Heart left ventricle (tissue), 16 donors: ENCODE measurements around the gene VAMP7. TPM values are rescaled to one million over a fixed set of nuclear protein-coding genes. Genes with fewer than 3 reads are reported as not detected.

ENCODE experiments used
- ATAC-seq, 4 donors: fragments of 200-7000 bp; cut with Tn5 transposase; one replicate each; pipeline ENCODE4 v1.9.1; 2020 to 2022; ENCODE audit warnings: moderate library complexity in 4 of 4, mild to moderate bottlenecking in 3 of 4, moderate number of reproducible peaks in 1 of 4
- DNase-seq, 5 donors: peaks; one replicate each; pipeline ENCODE4 v3.0.0-alpha.2; 2020
- H3K27ac ChIP-seq, 12 donors: fragments of 200-600 bp; sonication (generic) in 4 of 12; one replicate each; pipeline versions ENCODE4 v1.5.0 to v1.8.0; 2016 to 2022; ENCODE audit warnings: mild to moderate bottlenecking in 2 of 12
- H3K27me3 ChIP-seq, 9 donors: fragments of 200-600 bp; sonication (generic) in 2 of 9; one replicate each; pipeline versions ENCODE4 v1.5.1 to v1.8.0; 2016 to 2022; ENCODE audit warnings: mild to moderate bottlenecking in 3 of 9
- H3K36me3 ChIP-seq, 9 donors: fragments of 200-600 bp; sonication (generic) in 2 of 9; one replicate each; pipeline versions ENCODE4 v1.5.0 to v1.8.0; 2018 to 2022; ENCODE audit warnings: mild to moderate bottlenecking in 2 of 9
- H3K4me1 ChIP-seq, 12 donors: fragments of 200-600 bp; sonication (generic) in 4 of 12; one replicate each; pipeline versions ENCODE4 v1.5.0 to v1.8.0; 2016 to 2022; ENCODE audit warnings: mild to moderate bottlenecking in 3 of 12
- H3K4me3 ChIP-seq, 12 donors: fragments of 200-600 bp; sonication (generic) in 4 of 12; one replicate each; pipeline versions ENCODE4 v1.5.0 to v1.8.0; 2017 to 2022; ENCODE audit warnings: mild to moderate bottlenecking in 9 of 12, moderate library complexity in 4 of 12
- H3K9me3 ChIP-seq, 12 donors: fragments of 200-600 bp; sonication (generic) in 4 of 12; one replicate each; pipeline versions ENCODE4 v1.5.0 to v1.8.0; 2016 to 2022; ENCODE audit warnings: mild to moderate bottlenecking in 1 of 12
- CTCF ChIP-seq, 12 donors: fragments of 200-600 bp; sonication (generic) in 4 of 12; IDR thresholded peaks; one replicate each; pipeline versions ENCODE4 v1.5.0 to v1.8.0; 2018 to 2022; ENCODE audit warnings: antibody characterized with exemption in 12 of 12, mild to moderate bottlenecking in 5 of 12
- POLR2A ChIP-seq, 2 donors: fragments of 450-650 bp; IDR thresholded peaks; one replicate each; pipeline ENCODE4 v1.6.1; 2017; ENCODE audit warnings: antibody characterized with exemption in 2 of 2, mild to moderate bottlenecking in 2 of 2, moderate library complexity in 2 of 2
- WGBS, 4 donors: extraction: QIAGEN DNeasy Blood & Tissue Kit in 2 of 4; methylation state at CpG; one replicate each; pipeline versions ENCODE4 v1.1.5 to v1.1.7; 2013 to 2018; 5-methylcytosine and 5-hydroxymethylcytosine counted together
- intact Hi-C, 10 donors: fragments of 100-400 bp; cut with DNase I; formaldehyde crosslinking; loops; one replicate each; pipeline versions ENCODE4 v1.11.1 to v1.14.2; 2022
- polyA plus RNA-seq, 2 donors: library from polyadenylated mRNA; stranded (reverse); fragments of 200-250 nt; gene quantifications; one replicate each; pipeline ENCODE4 v1.2.3, GENCODE V29; 2013
- total RNA-seq, 9 donors: library from RNA; depleted of rRNA in 2 of 9; stranded (reverse); fragments of >200 nt in 2 of 9; fragmentation: NEBNext Ultra II Directional in 3 of 9; extraction: Animal tissue kit (Norgen Biotek cat#: 25700) in 3 of 9; gene quantifications; one replicate each; pipeline versions ENCODE4 v1.1.0 to v1.2.4, GENCODE V29; 2016 to 2023
- donor health status: ischemic (EF 13 %, LVEDD 7.1; RV severe dilation, severe dysfunction).
- donor health status: healthy with polysubstance abuse.
- donor health status: DM: no; HTN: yes; CAD: no.
- donor health status: DM: no; HTN: no; CAD: no.
- donor health status: ischemic (EF 25% LVEDD 6.9; RV normal size, moderate dysfunction).
- donor health status: ischemic (EF 25% LVEDD 5.7; RV mildly dilated, moderate dysfunction).
- donor health status: healthy.
- donor health status: DM: yes; HTN: yes; CAD: no.
- donor health status: ischemic (EF 35%, LVEDD 5.7; RV mildly dilated, moderate dysfunction).
- donor health status: nonischemic (EF 11% LVEDD 7.7; RV severe dilation, severe dysfunction).
- donor health status: DM: yes; HTN: yes; CAD: no.
- donor health status: PGD.
- donor health status: ischemic (EF 29% LVEDD 5.4; RV normal size, mild dysfunction).
- donor health status: nonischemic (EF 23%, LVEDD 6.1; RV moderate dilation, normal function).

VAMP7 gene
- total and polyA plus RNA-seq, 11 donors = 11.2 to 40.8 (median 24.3) TPM

DNA sequence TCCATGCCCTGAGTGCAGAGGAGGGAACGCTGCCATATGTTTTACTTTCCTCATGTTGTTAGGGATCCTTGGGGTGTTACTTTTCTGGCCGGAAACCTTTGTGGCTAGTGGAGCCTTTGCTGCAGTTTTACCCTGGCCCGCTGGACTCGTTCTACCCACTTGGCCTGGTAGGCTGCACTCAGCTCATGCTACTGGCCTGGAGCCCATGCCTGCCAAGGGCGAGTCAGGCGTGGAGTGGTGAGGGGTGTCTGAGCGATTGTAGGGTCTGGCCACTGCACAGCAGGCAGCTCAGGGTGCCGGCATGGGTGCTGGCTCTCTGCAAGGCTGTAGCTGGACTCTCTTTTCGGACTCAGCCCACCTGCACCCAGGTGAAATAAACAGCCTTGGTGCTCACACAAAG lies 75.0 kb downstream of the VAMP7 start:
- DNase-seq (peak in 1 of 5 donors; percentile 51), ATAC-seq (no peak)
- WGBS, 4 donors = 75 to 96% (median 86%) methylated on average over 4 to 9 of the region's 9 CpGs
- intact Hi-C loops = no loop called here
- H3K9me3 ChIP-seq = no peaks in the 10 kb centered on the region
- TF ChIP-seq POLR2A (IDR thresholded peaks at IDR 0.05) (no peak), CTCF (IDR thresholded peaks at IDR 0.05) (no peak)
- H3K4me3 ChIP-seq = no peak overlapping the region
- no peaks in the 10 kb centered on the region for H3K4me1 ChIP-seq
- H3K27ac ChIP-seq = no peak overlapping the region
- H3K36me3 ChIP-seq = no peaks in the 10 kb centered on the region
- peaks cover 0 to 4% (median 0%) of the 10 kb centered on the region in 9 donors for H3K27me3 ChIP-seq

GRCh38 chrX:155956649-155957048 lies 75.5 kb downstream of the VAMP7 start:
- Histone ChIP-seq H3K36me3 (no peaks in the 10 kb centered on the region), H3K4me1 (no peaks in the 10 kb centered on the region), H3K27ac (no peak overlapping the region), H3K27me3 (peaks cover 0 to 4% (median 0%) of the 10 kb centered on the region in 9 donors), H3K9me3 (no peaks in the 10 kb centered on the region), H3K4me3 (no peak overlapping the region)
- ATAC-seq (no peak), DNase-seq (no peak)
- intact Hi-C loops = no loop called here
- whole genome bisulfite sequencing, 4 donors = 40 to 72% (median 56%) methylated on average over 3 of the region's 3 CpGs
- TF ChIP-seq CTCF (IDR thresholded peaks at IDR 0.05) (no peak), POLR2A (IDR thresholded peaks at IDR 0.05) (no peak)

- WGBS, 4 donors = 59 to 82% (median 69%) methylated on average over 7 of the region's 7 CpGs
- H3K27me3 ChIP-seq = peaks cover 0 to 10% (median 0%) of the 10 kb centered on the region in 9 donors
- no peak for DNase-seq
- H3K4me3 ChIP-seq = no peak overlapping the region
- H3K36me3 ChIP-seq = no peaks in the 10 kb centered on the region
- peaks cover 0 to 2% (median 0%) of the 10 kb centered on the region in 12 donors for H3K9me3 ChIP-seq
- intact Hi-C loops = no loop called here
- TF ChIP-seq CTCF (IDR thresholded peaks at IDR 0.05) (no peak), POLR2A (IDR thresholded peaks at IDR 0.05) (no peak)
- ATAC-seq = no peak
- H3K27ac ChIP-seq = no peak overlapping the region
- no peaks in the 10 kb centered on the region for H3K4me1 ChIP-seq
These were observed 76.7 kb downstream of the VAMP7 start for GRCh38 chrX:155957843-155958242.

DNA sequence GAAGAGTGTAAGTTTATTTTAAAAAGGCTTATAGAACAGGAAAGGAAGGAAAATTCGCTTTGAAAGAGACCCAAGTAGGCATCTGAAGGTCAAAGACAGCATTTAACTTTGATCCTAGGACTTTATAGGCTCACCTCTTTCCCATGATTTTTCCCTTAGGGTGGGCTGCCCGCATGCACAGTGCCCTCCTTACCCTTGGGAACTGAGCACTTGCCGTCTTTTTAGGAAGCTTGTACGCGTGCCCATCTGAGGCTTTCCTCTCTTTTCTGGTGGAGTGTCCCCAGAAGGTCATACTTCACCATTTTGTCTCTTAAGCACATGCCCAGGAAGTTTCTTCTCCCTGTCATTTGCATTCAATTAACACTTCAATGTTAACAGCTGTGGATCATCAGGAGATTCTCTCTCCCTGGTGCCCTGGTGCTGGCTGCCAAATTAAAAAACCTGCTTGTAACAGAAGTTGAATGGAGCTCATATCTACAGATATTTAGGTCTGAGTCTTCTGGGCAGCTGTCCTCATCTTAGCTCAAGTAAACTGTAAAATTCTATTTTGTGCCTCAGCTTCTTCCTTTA lies 78.0 kb downstream of the VAMP7 start:
- H3K36me3 ChIP-seq = no peaks in the 10 kb centered on the region
- DNase-seq (no peak), ATAC-seq (no peak)
- WGBS, 4 donors = 61 to 65% (median 64%) methylated on average over 5 of the region's 5 CpGs
- intact Hi-C loops = no loop called here
- H3K4me1 ChIP-seq = no peaks in the 10 kb centered on the region
- H3K4me3 ChIP-seq = no peak overlapping the region
- no peak for TF ChIP-seq CTCF (IDR thresholded peaks at IDR 0.05)
- no peak for TF ChIP-seq POLR2A (IDR thresholded peaks at IDR 0.05)
- no peak overlapping the region for H3K27ac ChIP-seq
- H3K27me3 ChIP-seq = peaks cover 0 to 10% (median 0%) of the 10 kb centered on the region in 9 donors
- H3K9me3 ChIP-seq = peaks cover 0 to 14% (median 3%) of the 10 kb centered on the region in 12 donors
